Breast epithelium (tissue), 3 donors: ENCODE measurements around the gene PCDHGA1.

Experiments used
- POLR2A ChIP-seq: fragments of 450-650 bp; IDR thresholded peaks from one replicate; pipeline ENCODE4 v1.6.1; 2016; ENCODE audit warnings: antibody characterized with exemption, mild to moderate bottlenecking, moderate library complexity
- TF ChIP-seq, protein P1 (sequence below), 3 donors: fragments of 450-650 bp; IDR thresholded peaks; one replicate each; pipeline ENCODE4 v1.5.1; 2016 to 2017; ENCODE audit warnings: antibody characterized with exemption in 3 of 3, mild to moderate bottlenecking in 3 of 3, moderate library complexity in 3 of 3

DNA sequence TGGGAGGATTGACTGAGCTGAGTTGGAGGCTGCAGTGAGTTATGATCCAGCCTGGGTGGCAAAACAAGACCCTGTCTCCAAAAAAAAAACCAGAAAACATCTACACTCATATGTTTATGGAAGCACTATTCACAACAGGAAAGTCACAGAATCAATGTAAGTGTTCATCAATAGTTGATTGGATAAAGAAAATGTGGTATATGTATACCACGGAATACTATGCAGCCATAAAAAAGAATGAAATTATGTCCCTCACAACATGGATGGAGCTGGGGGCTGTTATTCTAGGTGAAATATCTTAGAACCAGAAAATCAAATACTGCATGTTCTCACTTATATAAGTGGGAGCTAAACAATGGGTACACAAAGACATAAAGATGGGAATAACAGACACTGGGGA is 23.7 kb upstream of the PCDHGA1 start:
- TF ChIP-seq, protein P1, sequence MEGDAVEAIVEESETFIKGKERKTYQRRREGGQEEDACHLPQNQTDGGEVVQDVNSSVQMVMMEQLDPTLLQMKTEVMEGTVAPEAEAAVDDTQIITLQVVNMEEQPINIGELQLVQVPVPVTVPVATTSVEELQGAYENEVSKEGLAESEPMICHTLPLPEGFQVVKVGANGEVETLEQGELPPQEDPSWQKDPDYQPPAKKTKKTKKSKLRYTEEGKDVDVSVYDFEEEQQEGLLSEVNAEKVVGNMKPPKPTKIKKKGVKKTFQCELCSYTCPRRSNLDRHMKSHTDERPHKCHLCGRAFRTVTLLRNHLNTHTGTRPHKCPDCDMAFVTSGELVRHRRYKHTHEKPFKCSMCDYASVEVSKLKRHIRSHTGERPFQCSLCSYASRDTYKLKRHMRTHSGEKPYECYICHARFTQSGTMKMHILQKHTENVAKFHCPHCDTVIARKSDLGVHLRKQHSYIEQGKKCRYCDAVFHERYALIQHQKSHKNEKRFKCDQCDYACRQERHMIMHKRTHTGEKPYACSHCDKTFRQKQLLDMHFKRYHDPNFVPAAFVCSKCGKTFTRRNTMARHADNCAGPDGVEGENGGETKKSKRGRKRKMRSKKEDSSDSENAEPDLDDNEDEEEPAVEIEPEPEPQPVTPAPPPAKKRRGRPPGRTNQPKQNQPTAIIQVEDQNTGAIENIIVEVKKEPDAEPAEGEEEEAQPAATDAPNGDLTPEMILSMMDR (IDR thresholded peaks at IDR 0.05): no peak
- no peak for TF ChIP-seq POLR2A
